Limb (tissue), 2 donors: ENCODE data around the gene ATG7.
"Not testable (repeated sequence)": the region's sequence is repeated elsewhere in the genome, so short reads cannot be mapped to it uniquely, and the experiment has no call there.

Source experiments
- DNase-seq, 2 donors: peaks; one replicate each; pipeline ENCODE4 v3.0.0-alpha.2; 2016; ENCODE audit errors: extremely low spot score in 2 of 2

ATG7 gene

GRCh38 chr3:11462673-11463072 lies 190.5 kb downstream of the ATG7 start:
- not testable (repeated sequence) for DNase-seq

GRCh38 chr3:11463591-11463990 lies 191.4 kb downstream of the ATG7 start:
- DNase-seq: no peak

GRCh38 chr3:11464356-11464755 lies 192.2 kb downstream of the ATG7 start:
- DNase-seq: no peak

- DNase-seq: peak; percentile 51 to 80
These were observed 193.8 kb downstream of the ATG7 start for GRCh38 chr3:11465744-11466616.

GRCh38 chr3:11467875-11468274 lies 195.7 kb downstream of the ATG7 start:
- no peak for DNase-seq

GRCh38 chr3:11470031-11470853 lies 198.0 kb downstream of the ATG7 start:
- DNase-seq: no peak

GRCh38 chr3:11475324-11475723 lies 203.1 kb downstream of the ATG7 start:
- DNase-seq: no peak

- no peak for DNase-seq
These were observed 204.5 kb downstream of the ATG7 start for GRCh38 chr3:11476735-11477144.

- DNase-seq: no peak
These were observed 205.3 kb downstream of the ATG7 start for GRCh38 chr3:11477407-11477911.

GRCh38 chr3:11478167-11478566 lies 206.0 kb downstream of the ATG7 start:
- DNase-seq: no peak

GRCh38 chr3:11479221-11479620 lies 207.0 kb downstream of the ATG7 start:
- no peak for DNase-seq

GRCh38 chr3:11480663-11481298 lies 208.6 kb downstream of the ATG7 start:
- no peak for DNase-seq

- DNase-seq: no peak
These were observed 209.4 kb downstream of the ATG7 start for GRCh38 chr3:11481556-11481955.

GRCh38 chr3:11482021-11482420 lies 209.8 kb downstream of the ATG7 start:
- DNase-seq: peak; percentile 70 to 80

- DNase-seq: not testable (repeated sequence)
These were observed 216.2 kb downstream of the ATG7 start for GRCh38 chr3:11488356-11488755.

GRCh38 chr3:11494131-11494916 lies 222.1 kb downstream of the ATG7 start:
- DNase-seq: no peak

- DNase-seq: no peak
These were observed 223.9 kb downstream of the ATG7 start for GRCh38 chr3:11495948-11496557.

- DNase-seq: no peak
These were observed 226.0 kb downstream of the ATG7 start for GRCh38 chr3:11498177-11498576.

- DNase-seq: no peak
These were observed 226.4 kb downstream of the ATG7 start for GRCh38 chr3:11498646-11499045.

- DNase-seq: no peak
These were observed 226.9 kb downstream of the ATG7 start for GRCh38 chr3:11499144-11499543.

- DNase-seq: not testable (repeated sequence)
These were observed 230.2 kb downstream of the ATG7 start for GRCh38 chr3:11502413-11502812.
